ENCODE data around the gene DPP10.
A peak's percentile ranks its signal among the peaks of the same experiment; 100 is the strongest.

Gene DPP10

DNA sequence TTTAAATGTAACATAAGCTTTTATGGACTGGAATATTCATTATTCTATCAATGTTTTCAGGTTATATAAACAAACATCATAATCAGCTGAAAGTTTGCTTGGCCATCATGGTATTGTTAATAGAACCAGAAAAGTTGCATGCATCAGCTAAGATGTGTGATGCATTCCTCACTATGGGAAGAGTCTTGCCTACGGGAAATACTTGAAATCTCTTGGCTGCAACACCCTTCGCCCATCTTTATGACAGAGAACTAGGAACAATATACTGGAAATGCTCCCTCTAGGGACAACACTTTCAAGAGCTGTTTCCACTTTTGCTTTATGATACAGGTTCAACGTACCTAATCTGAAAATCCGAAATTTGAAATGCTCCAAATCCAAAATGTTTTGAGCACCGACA lies 1390.8 kb downstream of the DPP10 start:
- DNase-seq, result no peak

DNA sequence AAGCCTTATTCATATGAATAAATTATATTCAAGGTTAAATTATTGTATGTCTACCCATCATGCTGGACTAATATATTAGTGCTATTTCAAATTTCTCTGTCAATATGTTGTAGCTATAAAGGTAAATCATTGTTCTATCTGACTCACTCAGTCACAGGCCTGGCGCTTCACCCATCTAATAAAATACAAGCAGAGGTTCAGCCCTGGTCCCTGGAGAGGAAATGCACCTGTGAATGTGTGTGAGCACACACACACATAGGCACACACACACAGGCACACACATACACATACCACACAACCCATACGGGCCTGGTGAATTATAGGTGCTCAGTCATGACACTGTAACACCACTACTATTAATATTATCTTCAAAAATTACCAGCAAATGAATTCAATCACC lies 1396.1 kb downstream of the DPP10 start:
- no peak for DNase-seq

- DNase-seq, result no peak
These were observed 1399.9 kb downstream of the DPP10 start for GRCh38 chr2:115842306-115842705.

- no peak for DNase-seq
These were observed 1405.8 kb downstream of the DPP10 start for GRCh38 chr2:115848192-115848591.

DNA sequence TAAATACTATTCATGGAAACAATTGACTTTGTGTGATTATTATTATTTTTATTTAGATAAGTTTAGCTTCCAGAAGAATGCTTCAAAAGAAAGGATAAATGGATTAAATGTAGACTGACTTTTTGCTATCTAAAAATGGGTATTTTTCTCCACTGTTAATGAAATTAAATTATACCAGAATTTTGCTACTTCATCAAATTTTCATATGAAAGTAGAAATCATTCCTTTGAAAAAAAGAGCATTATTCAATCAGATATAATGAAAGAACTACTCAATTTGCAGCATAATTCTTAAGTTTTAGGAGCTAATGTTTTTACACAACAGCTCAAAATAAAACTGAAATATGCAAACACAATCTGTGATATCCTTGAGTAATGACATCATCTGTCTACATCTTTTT lies 1424.6 kb downstream of the DPP10 start:
- DNase-seq, result no peak

DNA sequence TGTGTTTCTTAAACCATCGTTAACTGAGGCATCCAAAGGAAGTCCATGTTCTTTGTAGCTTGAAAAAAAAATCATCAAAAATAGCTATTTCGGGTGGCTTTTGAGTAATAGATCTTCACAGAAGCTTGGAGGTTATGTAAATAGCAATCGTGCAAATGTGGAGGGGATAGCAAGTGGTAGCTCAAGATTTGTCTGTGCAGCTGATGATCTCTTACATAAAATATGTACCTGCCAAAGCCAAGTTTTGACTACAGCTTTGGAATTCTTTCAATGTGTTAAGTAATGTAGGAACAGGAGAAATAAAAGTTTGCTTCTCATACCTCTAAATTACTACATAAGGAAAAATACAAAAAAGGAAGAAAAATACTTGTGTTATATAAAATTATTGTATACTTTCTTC lies 1432.0 kb downstream of the DPP10 start:
- DNase-seq, result no peak

DNA sequence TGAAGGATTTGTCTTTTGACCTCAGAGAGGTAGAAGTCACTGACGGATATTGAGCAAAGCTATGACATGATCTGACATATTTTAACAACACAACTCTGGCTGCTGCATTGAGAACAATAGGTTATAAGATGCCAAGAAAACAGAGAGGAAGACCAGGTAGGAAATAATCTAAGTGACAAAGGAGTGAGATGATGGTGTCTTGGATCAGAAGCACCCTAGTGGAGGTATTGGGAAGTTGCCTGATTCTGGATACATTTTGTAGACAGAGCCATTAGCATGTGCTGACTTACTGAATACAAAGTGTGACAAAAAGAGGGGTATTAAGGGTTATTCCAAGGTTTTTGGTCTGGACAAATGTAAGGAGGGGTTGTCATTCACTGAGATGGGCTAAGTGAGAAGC lies 1438.1 kb downstream of the DPP10 start:
- peak; percentile 1 for DNase-seq

GRCh38 chr2:115887209-115887776 lies 1444.9 kb downstream of the DPP10 start:
- no peak for DNase-seq

Measured in hematopoietic multipotent progenitor cell treated with erythropoietin and hydrocortisone succinate and interleukin-3 and kit ligand, for 6 days (in vitro differentiated cells).